Kidney epithelial cell (primary cell): ENCODE measurements around the gene CNGA1. TPM values are rescaled to one million over a fixed set of nuclear protein-coding genes. Genes with fewer than 3 reads are reported as not detected.

ENCODE experiments used
- DNase-seq: peaks from one replicate; pipeline ENCODE4 v3.0.0-alpha.2; 2010; ENCODE audit warnings: low read depth
- H3K27me3 ChIP-seq: 2 replicates; pipeline ENCODE4 v1.6.0; 2011; ENCODE audit warnings: low read length; ENCODE audit not compliant: control insufficient read depth, insufficient read depth
- H3K36me3 ChIP-seq: 2 replicates; pipeline ENCODE4 v1.5.1; 2011; ENCODE audit warnings: low read length; ENCODE audit not compliant: control insufficient read depth, insufficient read depth
- H3K4me3 ChIP-seq: 2 replicates; pipeline ENCODE4 v1.5.1; 2011; ENCODE audit warnings: low read depth, mild to moderate bottlenecking, control low read depth, low read length
- CTCF ChIP-seq: IDR thresholded peaks from 2 replicates; pipeline ENCODE4 v1.5.1; 2011; ENCODE audit warnings: mild to moderate bottlenecking, moderate library complexity, low read length, control low read depth, inconsistent platforms; ENCODE audit not compliant: insufficient read depth, poor library complexity, severe bottlenecking
- total RNA-seq: library from RNA; depleted of rRNA; stranded (reverse); fragments of >200 nt; gene quantifications from 2 replicates; pipeline ENCODE4 v1.2.3, GENCODE V29; 2015

CNGA1 gene
- total RNA-seq, 1 donor from 2014 or later: 0.04 TPM

- Histone ChIP-seq H3K36me3 (no peaks in the 10 kb centered on the region), H3K27me3 (no peaks in the 10 kb centered on the region), H3K4me3 (no peak overlapping the region)
- no peak for TF ChIP-seq CTCF
- DNase-seq: no peak
These were observed 116.8 kb downstream of the CNGA1 start for GRCh38 chr4:47899639-47900038.

GRCh38 chr4:47891928-47892327 lies 124.6 kb downstream of the CNGA1 start:
- Histone ChIP-seq H3K27me3 (no peaks in the 10 kb centered on the region), H3K4me3 (no peak overlapping the region), H3K36me3 (no peaks in the 10 kb centered on the region)
- no peak for DNase-seq
- no peak for TF ChIP-seq CTCF

Other genes starting within 250 kb of the CNGA1 start
- 0.07 TPM in 1 of 2 replicates, not detected in the other for gene CORIN, start 178.6 kb downstream of the CNGA1 start, total RNA-seq
- gene NFXL1, start 102.1 kb downstream of the CNGA1 start, total RNA-seq: 10.7 and 11.7 TPM in 2 replicates
- gene NIPAL1, start 91 bp upstream of the CNGA1 start, total RNA-seq: 3.8 and 4.3 TPM in 2 replicates
- 0.48 and 0.67 TPM in 2 replicates for gene TXK, start 117.6 kb upstream of the CNGA1 start, total RNA-seq